ENCODE data around the gene PDK2. TPM values are rescaled to one million over a fixed set of nuclear protein-coding genes. Genes with fewer than 3 reads are reported as not detected.

Gene PDK2
- total RNA-seq, 1 experiment from 2014 or later = 31.9 TPM

GRCh38 chr17:50129728-50130558 lies 34.8 kb downstream of the PDK2 start, which contains the start of gene SAMD14:
Gene SAMD14, minus strand, starts transcription at chr17:50130160. Its CDS starts 5,201 bp downstream, at chr17:50124959.
- Histone ChIP-seq H3K9me3 (ENCODE audit: low read length) (no peaks in the 10 kb centered on the region), H4K20me1 (ENCODE audit: low read length) (no peaks in the 10 kb centered on the region), H3K4me1 (ENCODE audit: insufficient read depth, low read length) (peaks cover 3% of the 10 kb centered on the region; the same call in 1 of the 2 replicates), H3K9me2 (replicated peaks; ENCODE audit: low read length) (no peaks in the 10 kb centered on the region), H3K79me2 (ENCODE audit: low read length) (no peaks in the 10 kb centered on the region), H3K4me2 (ENCODE audit: low read length) (peak within 1 kb of the TSS; percentile 95), H3F3A (ENCODE audit: low read length, unreplicated experiment) (no peaks in the 10 kb centered on the region), H3K9ac (ENCODE audit: low read length) (no peak within 1 kb of the TSS), H3K27me3 (ENCODE audit: low read length) (peaks cover 17% of the 10 kb centered on the region), H3K4me3 (ENCODE audit: low read length) (peak within 1 kb of the TSS; percentile 71), H3K27ac (ENCODE audit: low read length) (no peak within 1 kb of the TSS), H3K36me3 (ENCODE audit: low read depth, low read length) (peaks cover 10% of the 10 kb centered on the region; the same call in 1 of the 2 replicates), H2AFZ (ENCODE audit: low read length) (peak within 1 kb of the TSS; percentile 81)
- no TSS peak for BruUV-seq (replicated peaks)
- intact Hi-C loops (cut with micrococcal nuclease) = no loop called here
- DNase-seq (no peak), ATAC-seq (peak; percentile 51)
- TF ChIP-seq EZH2 (IDR thresholded peaks at IDR 0.05; ENCODE audit: low read length, unreplicated experiment) (no peak), EZH2phosphoT487 (IDR thresholded peaks at IDR 0.05; ENCODE audit: borderline replicate concordance, low read length) (no peak)
- TF ChIP-seq, protein P1, sequence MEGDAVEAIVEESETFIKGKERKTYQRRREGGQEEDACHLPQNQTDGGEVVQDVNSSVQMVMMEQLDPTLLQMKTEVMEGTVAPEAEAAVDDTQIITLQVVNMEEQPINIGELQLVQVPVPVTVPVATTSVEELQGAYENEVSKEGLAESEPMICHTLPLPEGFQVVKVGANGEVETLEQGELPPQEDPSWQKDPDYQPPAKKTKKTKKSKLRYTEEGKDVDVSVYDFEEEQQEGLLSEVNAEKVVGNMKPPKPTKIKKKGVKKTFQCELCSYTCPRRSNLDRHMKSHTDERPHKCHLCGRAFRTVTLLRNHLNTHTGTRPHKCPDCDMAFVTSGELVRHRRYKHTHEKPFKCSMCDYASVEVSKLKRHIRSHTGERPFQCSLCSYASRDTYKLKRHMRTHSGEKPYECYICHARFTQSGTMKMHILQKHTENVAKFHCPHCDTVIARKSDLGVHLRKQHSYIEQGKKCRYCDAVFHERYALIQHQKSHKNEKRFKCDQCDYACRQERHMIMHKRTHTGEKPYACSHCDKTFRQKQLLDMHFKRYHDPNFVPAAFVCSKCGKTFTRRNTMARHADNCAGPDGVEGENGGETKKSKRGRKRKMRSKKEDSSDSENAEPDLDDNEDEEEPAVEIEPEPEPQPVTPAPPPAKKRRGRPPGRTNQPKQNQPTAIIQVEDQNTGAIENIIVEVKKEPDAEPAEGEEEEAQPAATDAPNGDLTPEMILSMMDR (conservative IDR thresholded peaks at IDR 0.05; ENCODE audit: low read depth, low read length) = no peak
- ChIA-PET CTCF (no interaction called here), POLR2A (ENCODE audit: unreplicated experiment) (interaction anchor here (0.5 kb wide), 1 partner anchor 10 kb away, joined by 3 read pairs; no protein-coding TSS in a partner anchor)

- ChIA-PET CTCF (no interaction called here), POLR2A (ENCODE audit: unreplicated experiment) (interaction anchor here (1.2 kb wide), 1 partner anchor 21 kb away, joined by 18 read pairs; no protein-coding TSS in a partner anchor)
- H3F3A ChIP-seq (ENCODE audit: low read length, unreplicated experiment) = no peaks in the 10 kb centered on the region
- H3K79me2 ChIP-seq (ENCODE audit: low read length) = no peaks in the 10 kb centered on the region
- H3K27me3 ChIP-seq (ENCODE audit: low read length) = peaks cover 17% of the 10 kb centered on the region
- ATAC-seq (no peak; the same call in 1 of the 2 replicates), DNase-seq (no peak)
- peak overlapping the region; percentile 95; the same call in 1 of the 2 replicates for H3K4me2 ChIP-seq (ENCODE audit: low read length)
- no peak overlapping the region for H2AFZ ChIP-seq (ENCODE audit: low read length)
- H3K27ac ChIP-seq (ENCODE audit: low read length) = no peak overlapping the region
- H3K36me3 ChIP-seq (ENCODE audit: low read depth, low read length) = peaks cover 10% of the 10 kb centered on the region; the same call in 1 of the 2 replicates
- H4K20me1 ChIP-seq (ENCODE audit: low read length) = no peaks in the 10 kb centered on the region
- TF ChIP-seq EZH2phosphoT487 (IDR thresholded peaks at IDR 0.05; ENCODE audit: borderline replicate concordance, low read length) (no peak), EZH2 (IDR thresholded peaks at IDR 0.05; ENCODE audit: low read length, unreplicated experiment) (no peak)
- TF ChIP-seq, protein P1 (conservative IDR thresholded peaks at IDR 0.05; ENCODE audit: low read depth, low read length) = no peak
- no peak overlapping the region for H3K9ac ChIP-seq (ENCODE audit: low read length)
- H3K4me3 ChIP-seq (ENCODE audit: low read length) = peak overlapping the region; percentile 71; the same call in 1 of the 2 replicates
- H3K4me1 ChIP-seq (ENCODE audit: insufficient read depth, low read length) = peaks cover 3% of the 10 kb centered on the region; the same call in 1 of the 2 replicates
- BruUV-seq (replicated peaks) = no TSS peak
- H3K9me3 ChIP-seq (ENCODE audit: low read length) = no peaks in the 10 kb centered on the region
- no peaks in the 10 kb centered on the region for H3K9me2 ChIP-seq (replicated peaks; ENCODE audit: low read length)
- intact Hi-C loops (cut with micrococcal nuclease) = no loop called here
Measured at GRCh38 chr17:50130559-50131305, 35.6 kb downstream of the PDK2 start.
